Activated T-helper 1 cell treated with Interleukin-2 at 50 U/mL for 16 hours (primary cell): Measurements from ENCODE around the gene DDX31.

ENCODE experiments used
- DNase-seq: peaks from one replicate; pipeline ENCODE4 v3.0.0-alpha.2; 2020; ENCODE audit warnings: low read depth

The DDX31 gene

DNA sequence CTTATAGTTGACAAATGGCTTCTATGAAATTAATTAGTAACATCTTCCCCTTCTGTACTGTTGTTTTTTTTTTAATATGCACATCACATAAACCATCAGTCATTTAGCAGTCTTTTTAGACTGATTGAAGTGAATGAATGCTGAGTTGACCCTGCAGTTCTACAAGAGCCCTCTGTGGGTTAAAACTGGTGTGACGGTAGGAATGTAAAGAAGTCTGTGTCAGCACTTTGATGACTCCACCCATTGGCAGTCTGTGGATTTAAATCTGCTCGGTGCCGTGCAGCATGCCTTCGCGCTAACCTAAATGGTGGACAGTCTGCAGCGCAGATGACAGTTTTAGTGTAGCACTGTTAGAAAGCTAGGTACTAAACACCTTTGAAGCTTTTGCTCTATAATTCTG, 3.6 kb upstream of the DDX31 start:
- no peak for DNase-seq

DNA sequence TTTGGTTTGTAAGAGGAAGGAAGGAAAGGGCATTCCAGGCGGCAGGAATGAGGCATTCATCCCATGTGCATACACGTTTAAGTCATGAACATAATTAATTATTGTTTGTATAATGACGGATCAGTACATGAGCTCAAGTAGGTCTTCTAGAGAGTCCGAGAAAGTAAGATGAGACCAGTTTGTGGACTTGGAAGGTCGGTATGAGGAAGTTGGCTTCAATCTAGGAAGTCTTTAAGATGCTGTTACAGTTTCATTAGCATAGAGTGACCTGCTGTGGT, 2.6 kb upstream of the DDX31 start:
- DNase-seq, result no peak

DNA sequence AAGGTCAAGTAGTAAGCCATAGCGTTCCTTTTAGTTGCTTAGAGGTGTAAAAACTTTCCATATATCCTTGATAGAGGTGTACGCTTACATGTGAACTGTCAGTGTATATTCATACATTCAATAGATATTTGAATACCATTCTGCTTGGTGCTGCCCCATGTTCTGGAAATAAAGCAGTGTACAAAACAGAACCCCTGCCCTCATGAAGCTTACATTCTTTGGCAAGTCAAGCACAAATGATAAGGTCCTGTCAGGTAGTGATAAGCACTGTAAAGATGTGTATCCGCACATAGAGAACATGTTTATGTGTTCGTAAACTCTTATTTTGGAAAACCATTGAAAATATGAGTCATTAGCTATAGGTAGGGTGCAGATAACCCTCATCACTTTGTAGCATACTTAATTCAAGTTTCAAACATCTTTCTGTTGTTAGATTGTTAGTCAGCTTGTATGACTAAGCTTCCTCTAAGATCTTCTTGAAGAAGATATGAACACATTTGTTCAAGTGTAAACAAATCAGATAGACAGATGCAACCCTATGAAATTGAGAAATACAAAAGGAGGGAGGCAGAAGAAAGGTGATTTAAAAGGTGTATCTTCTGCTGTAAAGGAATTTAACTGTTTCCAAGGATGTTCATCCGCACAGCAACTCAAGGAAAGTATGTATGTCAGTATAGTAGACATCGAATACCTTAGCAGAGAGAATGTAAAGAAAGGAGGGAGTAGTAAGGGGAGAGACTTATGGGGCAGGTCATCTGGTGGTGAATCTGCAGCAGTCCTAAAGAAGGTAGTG, 2.0 kb upstream of the DDX31 start:
- DNase-seq, result no peak

DNA sequence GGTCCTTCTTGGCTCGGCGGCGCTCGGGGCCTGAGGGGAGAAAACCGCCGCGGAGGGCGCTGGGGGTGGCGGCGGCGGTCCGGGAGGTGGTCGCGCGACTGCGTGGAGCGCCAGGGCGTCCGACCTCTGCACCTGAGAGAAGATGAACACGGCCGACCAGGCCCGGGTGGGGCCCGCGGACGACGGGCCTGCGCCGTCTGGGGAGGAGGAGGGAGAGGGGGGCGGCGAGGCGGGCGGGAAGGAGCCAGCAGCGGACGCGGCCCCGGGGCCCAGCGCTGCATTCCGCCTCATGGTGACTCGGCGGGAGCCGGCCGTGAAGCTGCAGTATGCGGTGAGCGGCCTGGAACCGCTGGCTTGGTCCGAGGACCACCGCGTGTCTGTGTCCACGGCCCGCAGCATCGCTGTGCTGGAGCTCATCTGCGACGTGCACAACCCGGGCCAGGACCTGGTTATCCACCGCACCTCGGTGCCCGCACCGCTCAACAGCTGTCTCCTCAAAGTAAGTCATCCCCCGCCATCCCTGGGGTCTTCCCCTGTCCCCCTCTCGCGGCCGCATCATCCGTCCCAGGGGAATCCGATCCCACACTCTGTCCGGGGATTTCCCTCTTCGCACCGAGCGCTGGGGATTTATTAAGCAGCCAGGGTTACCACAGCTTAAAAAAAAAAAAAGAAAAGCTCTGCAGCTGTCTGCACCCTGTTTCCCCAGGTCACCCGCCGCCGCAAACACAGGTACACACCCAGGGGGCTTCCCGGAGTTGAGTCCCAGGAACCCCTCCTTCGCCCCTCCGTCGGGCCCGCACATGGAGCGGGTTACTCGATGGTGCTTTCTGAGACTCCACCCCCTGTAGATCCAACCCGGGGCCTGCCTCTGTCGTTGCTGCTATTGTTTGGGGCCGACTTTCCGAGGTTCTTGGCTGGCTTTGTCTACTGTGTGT, 941 bp upstream of the DDX31 start, which contains the start of gene GTF3C4:
Gene GTF3C4, plus strand, starts transcription at position 8 of the 935 bp plus-strand sequence. Its CDS starts 135 bp downstream, at position 143.
- peak; percentile 47 for DNase-seq

DNA sequence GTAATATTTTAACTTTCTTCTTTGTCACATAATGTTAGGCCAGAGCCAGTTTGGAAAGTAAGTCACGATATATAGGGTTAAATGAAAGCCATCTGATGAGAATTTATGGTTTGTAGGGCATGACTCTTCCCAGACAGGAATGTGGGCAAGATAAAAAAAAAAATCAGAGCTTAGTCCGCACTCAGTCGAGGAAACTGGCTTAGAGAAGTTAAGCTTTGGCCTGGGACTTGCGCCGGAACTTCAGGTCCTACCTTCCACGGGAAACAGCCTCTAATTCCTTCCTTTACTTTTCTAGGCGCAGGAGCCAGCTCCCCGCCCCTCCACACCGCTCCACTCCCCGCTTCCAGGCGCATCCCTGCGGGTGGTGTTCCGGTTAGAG, 475 bp downstream of the DDX31 start:
- DNase-seq, result no peak

DNA sequence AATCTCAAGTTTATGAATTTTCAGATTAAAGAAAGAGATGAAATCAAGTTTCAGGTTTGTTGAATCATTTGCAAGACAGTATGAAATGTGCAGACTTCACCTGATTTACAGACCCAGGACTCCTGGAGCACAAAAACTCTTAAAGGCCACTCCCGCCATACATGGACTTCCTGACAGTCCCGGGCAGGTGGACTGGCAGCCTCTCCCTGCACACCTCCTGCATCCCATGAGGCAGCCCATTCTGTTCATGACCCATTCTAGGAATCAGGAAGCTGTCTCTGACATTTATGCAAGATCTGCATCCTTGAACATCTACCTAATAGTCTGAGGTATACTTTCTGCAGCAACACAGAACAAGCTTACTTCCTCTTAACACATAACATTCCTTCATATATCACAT, 5.9 kb downstream of the DDX31 start:
- DNase-seq, result no peak

DNA sequence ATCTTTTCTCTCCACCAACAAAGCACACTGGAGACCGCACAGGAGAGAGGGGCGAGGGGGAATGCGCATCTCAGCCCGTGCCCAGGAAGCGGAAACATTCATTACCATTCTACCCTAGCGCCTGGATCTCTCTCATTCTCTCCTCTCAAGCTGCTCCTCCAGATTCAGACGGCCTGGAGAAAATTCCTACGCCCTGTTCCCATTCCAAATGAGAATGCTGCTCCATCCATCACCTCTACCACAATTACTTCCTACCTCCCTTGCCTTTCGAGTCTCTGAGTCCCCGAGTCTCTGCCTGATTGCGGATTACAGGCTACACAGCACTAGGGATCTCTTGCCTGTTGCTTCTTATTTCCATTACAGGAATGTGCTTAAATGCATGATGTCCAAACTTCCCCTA, 6.7 kb downstream of the DDX31 start:
- no peak for DNase-seq

DNA sequence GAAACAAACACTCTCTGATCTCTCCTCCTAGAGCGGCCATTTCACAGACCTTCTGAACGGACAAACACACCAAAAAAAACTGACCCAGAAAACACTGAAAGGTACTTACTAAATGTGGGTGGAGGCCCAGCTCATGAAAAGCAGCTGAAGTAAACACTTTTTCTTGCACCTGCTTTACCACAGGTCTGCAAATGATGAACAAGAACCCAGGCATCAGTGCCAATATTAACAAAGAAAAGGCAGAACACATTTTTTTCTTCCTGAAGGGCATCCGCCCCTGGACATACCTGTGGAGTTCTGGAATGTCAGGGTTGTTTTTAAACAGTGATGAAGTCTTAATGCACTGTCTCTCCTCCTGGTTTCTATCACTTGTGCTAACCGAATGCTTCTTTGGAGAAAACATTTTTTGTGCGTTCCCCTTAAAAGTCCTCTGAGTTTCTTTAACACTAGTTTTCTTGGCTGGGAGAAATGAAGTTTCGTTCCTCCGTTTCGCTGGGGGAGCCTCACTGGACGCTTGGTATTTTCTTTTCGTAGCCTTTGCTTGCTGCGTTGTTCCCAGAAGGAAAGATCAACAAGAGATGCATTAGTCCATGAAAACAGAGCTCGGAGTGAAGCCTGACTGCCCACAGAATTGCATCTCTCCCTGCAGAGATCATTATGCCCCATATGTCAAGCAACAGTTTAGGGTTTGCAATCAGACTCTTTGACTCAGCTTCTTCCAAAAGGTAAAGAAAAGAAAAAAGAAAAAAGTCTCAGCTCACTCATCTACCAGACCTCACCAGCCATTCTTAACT, 7.4 kb downstream of the DDX31 start:
- no peak for DNase-seq

DNA sequence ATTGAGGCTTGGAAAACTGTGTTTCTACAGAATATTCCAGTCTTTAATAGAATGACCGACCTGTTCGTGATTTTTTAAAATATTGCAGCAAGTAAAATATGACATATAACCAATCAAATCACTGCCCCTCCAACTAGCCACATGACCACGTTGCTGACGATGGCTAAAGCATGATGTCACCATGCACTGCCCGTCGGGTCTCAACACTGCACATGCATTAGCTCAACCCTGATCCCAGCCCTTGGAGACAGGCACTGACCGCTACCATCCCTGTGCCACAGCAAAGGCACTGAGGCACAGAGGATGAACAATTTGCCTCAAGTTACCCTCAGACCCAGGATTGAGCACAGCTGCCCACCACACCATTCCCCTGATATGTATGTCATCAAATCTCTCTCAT, 13.5 kb downstream of the DDX31 start:
- no peak for DNase-seq

DNA sequence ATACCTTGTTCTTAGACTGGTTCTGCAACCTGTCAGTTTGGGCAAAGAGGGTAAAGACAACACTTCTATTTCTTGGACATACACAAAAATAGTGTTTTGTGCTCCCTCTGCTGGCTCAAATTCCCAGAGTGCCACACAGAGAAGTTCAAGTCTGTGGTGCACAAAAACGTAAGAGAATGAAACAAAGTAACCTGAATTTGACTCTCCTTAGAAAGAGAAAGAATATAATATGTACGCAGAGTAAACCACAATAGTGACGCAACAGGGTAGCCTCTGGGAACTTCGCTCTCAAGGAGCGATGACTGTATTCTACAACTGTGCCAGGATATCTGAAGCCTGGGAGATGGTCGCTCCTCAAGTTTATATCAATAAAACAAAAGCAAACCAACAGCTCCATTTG, 18.5 kb downstream of the DDX31 start:
- no peak for DNase-seq

DNA sequence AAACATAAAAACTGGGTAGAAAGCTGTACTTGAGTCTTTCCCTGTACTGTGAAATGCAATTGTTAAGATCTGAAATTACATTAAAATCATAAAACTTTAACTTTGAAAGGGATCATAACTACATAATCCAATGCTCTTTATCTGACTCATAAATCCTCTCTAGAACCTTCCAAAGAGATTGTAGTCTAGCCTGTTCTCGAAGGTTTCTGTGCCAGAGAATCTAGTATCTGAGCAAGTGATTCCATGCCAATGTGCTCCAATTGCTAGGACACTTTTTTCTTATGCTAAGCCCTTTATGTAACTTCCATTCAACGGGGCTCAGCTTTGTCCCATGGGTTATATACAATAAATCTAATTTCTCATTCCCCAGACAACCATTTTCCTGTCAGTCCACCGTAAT, 21.1 kb downstream of the DDX31 start:
- DNase-seq, result no peak

DNA sequence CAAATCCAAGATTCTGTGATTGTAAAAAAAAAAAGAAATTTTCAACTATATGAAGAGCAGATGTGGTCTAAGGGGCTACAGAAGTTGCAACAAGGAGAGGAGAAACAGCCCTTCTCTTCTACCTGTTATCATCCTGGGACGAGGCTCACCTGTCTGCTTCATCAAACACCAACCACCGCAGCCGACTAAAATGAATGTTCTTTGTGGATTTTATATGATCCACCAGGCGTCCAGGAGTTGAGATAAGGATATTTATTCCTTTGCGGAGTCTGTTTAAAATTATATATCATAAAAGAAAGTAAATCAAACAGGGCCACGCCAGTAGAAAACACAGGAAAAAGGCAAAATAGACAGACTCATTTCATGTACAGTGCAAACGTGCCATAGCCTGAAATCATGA, 21.5 kb downstream of the DDX31 start:
- DNase-seq, result no peak

DNA sequence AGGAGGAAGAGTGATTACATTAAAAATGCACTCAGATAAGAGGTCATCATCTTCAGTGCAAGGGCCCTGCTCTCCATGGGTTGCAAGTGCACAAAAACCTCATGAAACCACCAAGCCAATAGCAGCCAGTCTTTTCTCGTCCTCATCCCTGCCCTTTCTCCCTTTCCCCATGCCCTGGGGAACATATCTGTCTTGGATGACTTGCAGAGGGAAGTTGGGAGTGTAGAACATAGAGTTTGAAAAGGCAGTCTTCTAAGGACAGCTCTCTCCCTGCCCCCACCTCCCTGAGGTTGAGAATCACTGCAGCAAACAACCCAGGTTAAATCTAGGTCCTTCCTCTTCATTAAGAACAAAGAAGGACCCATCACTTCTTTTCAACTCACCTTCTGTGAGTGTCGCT, 22.0 kb downstream of the DDX31 start:
- DNase-seq, result no peak

DNA sequence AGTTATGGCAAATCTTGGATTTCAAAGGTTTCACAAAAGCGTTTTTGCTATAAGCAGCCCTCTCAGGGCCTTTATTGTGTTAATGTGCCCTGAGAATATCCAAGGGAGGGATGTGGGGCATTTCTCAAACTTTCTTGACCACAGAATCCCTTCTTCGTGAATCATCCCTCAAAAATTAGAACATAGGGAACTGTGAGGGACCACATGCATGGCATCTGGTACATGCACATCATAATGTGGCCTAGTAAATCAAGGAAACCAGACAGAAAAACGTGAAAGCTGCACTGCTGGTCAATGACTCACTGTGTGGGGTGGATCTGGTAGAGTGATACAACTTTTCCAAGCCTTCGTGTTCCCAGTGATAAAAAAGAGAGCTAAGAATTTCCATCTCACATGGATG, 22.4 kb downstream of the DDX31 start:
- no peak for DNase-seq

DNA sequence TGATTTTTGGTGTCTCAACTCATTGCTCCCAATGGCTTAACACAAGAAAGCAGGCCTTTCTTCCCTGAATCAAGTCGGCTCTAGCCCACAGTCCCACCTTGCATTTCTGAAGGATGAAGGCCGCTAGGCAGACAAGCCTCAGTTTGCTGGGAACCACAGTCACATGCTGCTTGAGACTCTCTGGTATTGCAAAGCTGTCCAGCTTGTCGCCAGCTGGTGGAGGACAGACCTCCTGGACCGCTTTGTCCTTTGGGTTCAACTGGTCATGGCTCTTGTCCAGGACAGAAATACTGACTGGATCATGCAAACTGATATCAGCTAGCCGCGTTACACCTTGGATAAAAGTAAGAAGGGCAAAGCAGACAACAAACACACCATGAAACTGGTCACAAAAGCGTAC, 23.1 kb downstream of the DDX31 start:
- DNase-seq, result no peak

DNA sequence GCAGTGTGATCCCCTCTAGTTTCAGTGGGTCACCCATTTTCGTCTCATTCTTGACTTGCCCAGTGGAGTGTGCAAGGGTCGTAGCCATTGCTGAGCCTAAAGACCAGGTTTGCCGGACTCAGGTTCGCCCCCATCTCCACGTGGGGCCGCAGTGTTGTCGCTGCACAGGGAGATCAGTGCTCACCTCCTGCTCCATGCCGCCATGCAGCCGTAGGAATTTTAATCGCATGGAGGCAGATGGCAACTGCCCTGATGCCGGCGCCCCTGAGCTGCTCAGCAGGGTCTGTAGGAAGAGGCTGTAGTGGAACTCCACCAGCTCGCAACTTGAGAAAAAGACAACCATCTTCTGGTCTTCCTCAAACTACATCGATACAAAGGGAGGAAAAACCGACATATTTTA, 24.1 kb downstream of the DDX31 start:
- DNase-seq, result no peak

DNA sequence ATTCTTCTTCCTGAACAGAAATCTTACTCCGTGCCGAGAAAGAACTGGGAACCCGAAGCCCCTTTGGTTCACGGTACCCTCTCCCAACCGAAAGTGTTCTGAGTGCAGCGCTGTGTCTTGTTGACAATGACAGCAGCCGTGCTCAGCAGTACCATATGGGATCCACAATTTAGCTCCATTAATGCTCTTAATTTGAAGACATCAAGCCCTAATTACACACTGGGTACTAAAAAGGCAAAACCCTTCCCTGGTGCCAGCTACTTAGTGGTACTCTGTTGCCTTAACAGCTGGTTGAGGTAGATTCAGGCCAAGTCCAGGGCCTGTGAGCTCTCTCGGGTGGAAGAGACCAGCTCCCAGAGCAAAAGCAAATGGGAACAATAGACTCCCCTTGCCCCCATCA, 24.5 kb downstream of the DDX31 start:
- no peak for DNase-seq

DNA sequence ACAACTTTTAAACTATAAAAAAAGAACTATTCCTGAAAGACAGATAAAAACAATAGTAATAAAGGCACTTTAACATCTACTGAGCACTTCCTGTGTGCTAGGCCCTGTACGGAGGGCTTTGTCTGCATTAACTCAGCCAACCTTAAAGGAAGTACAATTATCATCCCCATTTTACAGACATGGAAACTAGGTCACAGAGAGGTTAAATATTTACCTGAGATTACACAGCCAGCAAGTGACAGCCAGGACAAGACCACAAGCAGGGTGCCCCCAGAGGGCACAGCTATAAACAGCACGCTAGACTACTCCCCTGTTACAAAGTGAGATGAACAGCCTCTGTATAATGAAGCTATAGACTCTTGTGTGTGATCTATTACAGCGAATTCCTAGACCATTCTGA, 25.5 kb downstream of the DDX31 start:
- DNase-seq, result no peak

DNA sequence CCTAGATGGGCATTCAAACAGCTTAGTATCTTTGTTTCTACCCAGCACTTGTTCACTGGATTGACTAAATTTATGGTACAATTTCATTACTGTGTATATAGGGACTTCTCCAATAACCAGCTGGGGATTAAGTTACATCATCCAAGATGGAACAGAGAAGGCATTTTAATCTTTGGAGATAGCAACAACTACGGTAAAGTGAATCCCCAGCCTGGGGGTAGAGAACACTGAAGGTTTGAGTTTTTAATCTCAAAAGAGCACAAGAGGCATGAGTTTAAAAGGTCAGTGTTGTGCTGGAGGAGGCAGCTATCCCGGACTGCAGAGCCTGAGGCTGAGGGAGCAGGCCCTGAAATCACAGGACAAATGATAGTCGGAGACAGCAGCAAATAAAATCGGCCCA, 28.6 kb downstream of the DDX31 start:
- DNase-seq, result no peak

DNA sequence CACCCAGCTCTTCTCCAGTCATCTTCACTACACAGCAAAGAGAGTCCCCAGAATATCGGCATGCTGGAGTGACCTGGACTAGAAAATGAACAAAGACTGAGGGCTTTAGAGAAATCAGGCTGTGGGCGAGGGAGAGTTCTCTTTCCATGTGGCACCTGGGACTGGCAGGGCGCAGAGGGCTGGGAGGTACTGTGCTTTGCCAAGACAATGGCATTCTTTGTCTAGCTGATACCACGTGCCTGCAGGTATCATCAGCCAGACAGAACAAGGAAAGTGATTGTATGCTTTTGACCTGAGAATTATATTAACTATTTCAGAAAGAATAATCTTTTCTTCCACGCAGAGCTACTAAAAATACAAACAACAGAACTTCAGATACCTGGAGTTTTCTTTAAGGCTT, 30.5 kb downstream of the DDX31 start:
- no peak for DNase-seq

DNA sequence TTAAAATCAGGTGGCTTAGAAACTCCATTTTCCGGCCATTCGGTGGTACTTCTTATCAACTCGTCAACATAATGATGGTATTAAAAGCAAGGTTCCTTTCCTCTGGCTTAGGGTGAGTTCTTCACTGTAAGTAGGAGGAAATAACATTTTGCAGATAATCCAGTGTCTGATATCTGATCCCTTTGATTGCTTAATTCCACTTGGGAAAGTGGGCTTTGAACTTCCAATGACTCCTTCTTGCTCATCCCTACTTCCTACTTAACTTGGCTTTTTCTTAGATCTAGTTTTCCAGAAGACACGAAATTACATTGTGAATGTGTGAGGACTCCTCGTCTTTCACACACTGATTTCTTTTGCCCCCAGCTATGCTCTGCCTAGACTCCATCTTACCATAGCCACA, 31.5 kb downstream of the DDX31 start:
- no peak for DNase-seq

DNA sequence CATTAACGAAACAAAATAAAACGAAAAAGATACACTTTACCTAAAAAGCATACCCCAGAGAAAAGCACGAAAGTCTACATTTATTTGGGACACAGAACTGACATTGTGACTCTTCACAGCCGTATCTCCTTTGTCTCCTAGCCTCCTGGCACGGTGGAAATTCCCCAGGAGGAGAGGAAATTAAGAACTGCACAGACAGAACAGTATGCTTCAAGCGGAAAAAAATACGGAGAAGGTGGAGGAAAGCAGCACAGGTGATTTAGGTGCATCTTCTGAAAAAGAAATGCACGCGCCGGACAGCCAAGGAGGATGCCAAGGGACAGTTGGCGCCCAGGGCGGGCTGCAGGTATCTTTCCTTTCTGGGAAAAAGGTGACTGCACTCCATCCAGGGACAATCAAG, 32.0 kb downstream of the DDX31 start:
- no peak for DNase-seq

DNA sequence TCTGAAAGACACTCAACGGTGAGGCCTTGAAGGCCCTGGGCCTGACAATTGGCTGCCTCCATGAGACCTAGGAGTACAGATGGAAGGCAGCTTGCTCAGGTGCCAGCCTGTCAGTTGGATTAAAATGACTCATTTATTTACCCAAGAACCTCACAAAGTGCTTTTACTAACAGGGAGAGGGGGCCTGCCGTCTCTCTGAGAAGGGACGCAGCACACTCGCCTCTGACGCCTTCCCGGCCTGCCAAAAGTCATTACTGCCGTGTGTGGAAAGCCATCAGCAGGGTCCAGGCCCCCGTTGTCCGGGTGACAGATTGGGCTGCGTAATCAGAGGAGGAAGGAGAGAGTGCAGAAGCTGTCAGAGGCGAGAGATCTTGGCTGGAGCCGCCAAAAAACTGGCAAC, 32.4 kb downstream of the DDX31 start:
- DNase-seq, result no peak
